MCF 10A (cell line): ENCODE measurements around the gene EIF3J. TPM values are rescaled to one million over a fixed set of nuclear protein-coding genes. Genes with fewer than 3 reads are reported as not detected.

Experiments
- Bru-seq: library from RNA; stranded (reverse); fragments of 400-500 nt; gene quantifications from one replicate; lab custom pipeline; 2021; lab: Mats Ljungman, UMichigan
- BruChase-seq, 2 experiments: library from RNA; stranded (reverse); fragments of 400-500 nt; gene quantifications; one replicate each; lab custom pipeline; 2021; lab: Mats Ljungman, UMichigan
- BruUV-seq: library from RNA; stranded (reverse); fragments of 400-500 nt; replicated peaks from 2 replicates; lab custom pipeline; 2021; lab: Mats Ljungman, UMichigan
- CTCF ChIA-PET: fragments of 300-600 bp; sonication (Branson Sonifier 250); formaldehyde crosslinking; extraction: SDS; loops from one replicate; lab custom pipeline; 2021; ENCODE audit warnings: antibody characterized with exemption, inconsistent platforms; lab: Yijun Ruan, JAX
- POLR2A ChIA-PET: fragments of 300-600, 350-650 bp; sonication (Branson Sonifier 250); formaldehyde crosslinking; extraction: SDS; loops from one replicate; lab custom pipeline; 2020; ENCODE audit warnings: antibody characterized with exemption, inconsistent platforms; lab: Yijun Ruan, JAX
- DNase-seq: peaks from one replicate; pipeline ENCODE4 v3.0.0-alpha.2; 2018; ENCODE audit not compliant: unreplicated experiment
- H3K27ac Mint-ChIP-seq: one replicate; pipeline ENCODE4 v1.8.0; 2022; ENCODE audit warnings: mild to moderate bottlenecking, low read depth, mixed read lengths; ENCODE audit not compliant: unreplicated experiment
- H3K27me3 Mint-ChIP-seq: one replicate; pipeline ENCODE4 v1.8.0; 2022; ENCODE audit warnings: mixed read lengths; ENCODE audit not compliant: insufficient read depth, unreplicated experiment
- H3K36me3 Mint-ChIP-seq: one replicate; pipeline ENCODE4 v1.8.0; 2022; ENCODE audit warnings: mild to moderate bottlenecking, moderate library complexity, mixed read lengths; ENCODE audit not compliant: insufficient read depth, unreplicated experiment
- H3K4me1 Mint-ChIP-seq: one replicate; pipeline ENCODE4 v1.8.0; 2022; ENCODE audit warnings: mixed read lengths; ENCODE audit not compliant: insufficient read depth, unreplicated experiment
- H3K4me3 Mint-ChIP-seq: one replicate; pipeline ENCODE4 v1.8.0; 2022; ENCODE audit warnings: mild to moderate bottlenecking, moderate library complexity, mixed read lengths; ENCODE audit not compliant: unreplicated experiment
- H3K9me3 Mint-ChIP-seq: one replicate; pipeline ENCODE4 v1.8.0; 2022; ENCODE audit warnings: mixed read lengths; ENCODE audit not compliant: unreplicated experiment
- CTCF ChIP-seq: fragments of 200-600 bp; IDR thresholded peaks from one replicate; pipeline ENCODE4 v1.8.0; 2022; ENCODE audit warnings: antibody characterized with exemption, mild to moderate bottlenecking; ENCODE audit not compliant: unreplicated experiment
- intact Hi-C: fragments of 100-400 bp; cut with micrococcal nuclease; formaldehyde crosslinking; loops from 2 replicates; pipeline ENCODE4 v1.14.1; 2022
- long read RNA-seq: library from polyadenylated mRNA; stranded (forward); transcript quantifications from one replicate; pipeline ENCODE4 v2.0.0, GENCODE V29; 2022
- total RNA-seq: library from RNA; stranded (reverse); gene quantifications from 2 replicates; pipeline ENCODE4 v1.2.3, GENCODE V29; 2022

Gene EIF3J
- total RNA-seq: 165 and 213 TPM in 2 replicates
- Bru-seq, nascent RNA: percentile 96 among the genes with signal in this experiment
- BruChase-seq, experiment 1, labeled RNA remaining after a 6-hour chase: percentile 96 among the genes with signal in this experiment
- BruChase-seq, experiment 2, labeled RNA remaining after a 2-hour chase: percentile 95 among the genes with signal in this experiment
- long read RNA-seq, transcript EIF3J-201 (8 exons, 2,569 nt): major isoform, 213 of 252 reads
- long read RNA-seq, partial matches to known transcripts: 19 of 252 reads
- long read RNA-seq, other reads (novel, unspliced or antisense): 18 of 252 reads

DNA sequence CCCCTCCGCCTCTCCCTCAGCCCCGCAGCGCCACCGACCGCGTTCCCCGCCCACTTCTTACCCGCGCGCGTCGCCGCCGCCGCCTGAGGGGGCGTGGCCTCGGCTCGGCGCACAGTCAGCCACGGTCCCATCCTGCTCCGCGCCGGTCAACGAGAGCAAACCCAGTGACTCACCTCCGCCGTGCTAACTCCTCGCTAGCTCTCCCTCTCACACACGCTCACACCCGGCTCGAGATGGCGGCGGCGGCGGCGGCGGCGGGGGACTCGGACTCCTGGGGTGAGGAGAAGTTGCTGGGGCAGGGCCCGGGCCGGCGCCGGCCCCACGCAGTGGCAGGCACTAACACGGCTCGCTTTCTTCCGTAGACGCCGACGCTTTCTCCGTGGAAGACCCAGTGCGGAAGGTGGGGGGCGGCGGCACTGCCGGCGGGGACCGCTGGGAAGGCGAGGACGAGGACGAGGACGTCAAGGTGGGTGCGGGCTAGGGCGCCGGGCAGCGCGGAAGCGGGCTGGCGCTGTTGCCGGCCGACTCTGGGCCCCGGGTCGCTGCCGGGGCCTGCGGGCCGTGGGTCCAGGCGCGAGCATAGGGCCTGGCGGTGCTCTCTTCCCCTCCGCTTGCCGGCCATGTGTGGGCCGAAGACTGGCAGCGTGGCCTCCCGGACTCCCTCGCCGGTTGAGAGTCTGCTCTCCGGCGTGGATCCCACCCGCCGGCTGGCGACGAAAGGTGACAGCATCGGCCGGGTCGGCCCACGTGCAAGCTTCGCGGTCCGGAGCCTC lies at the start of gene EIF3J:
EIF3J (plus strand) TSS at position 186 of the 773 bp plus-strand sequence; CDS start at position 234, 48 bp downstream.
- Mint-ChIP-seq H3K27me3 (no peaks in the 10 kb centered on the region), H3K27ac (peak within 1 kb of the TSS; percentile 97), H3K4me3 (peak within 1 kb of the TSS; percentile 82), H3K4me1 (peaks cover 34% of the 10 kb centered on the region), H3K36me3 (peaks cover 58% of the 10 kb centered on the region), H3K9me3 (no peaks in the 10 kb centered on the region)
- no TSS peak for BruUV-seq
- intact Hi-C loops: loop anchor here (1.0 kb wide), 1 partner anchor 9 kb away; no protein-coding TSS in a partner anchor
- TF ChIP-seq CTCF: no peak
- DNase-seq: peak; percentile 96
- CTCF ChIA-PET: interaction anchor here (0.6 to 1.3 kb wide), 4 partner anchors 9 to 74 kb away, joined by 3 read pairs; no protein-coding TSS in a partner anchor
- POLR2A ChIA-PET: interaction anchor here (0.6 to 3.3 kb wide), 21 partner anchors 9 to 743 kb away, joined by 3 to 36 read pairs (median 5); partner anchors contain the start of genes B2M, CTDSPL2, GOLM2 and HYPK

DNA sequence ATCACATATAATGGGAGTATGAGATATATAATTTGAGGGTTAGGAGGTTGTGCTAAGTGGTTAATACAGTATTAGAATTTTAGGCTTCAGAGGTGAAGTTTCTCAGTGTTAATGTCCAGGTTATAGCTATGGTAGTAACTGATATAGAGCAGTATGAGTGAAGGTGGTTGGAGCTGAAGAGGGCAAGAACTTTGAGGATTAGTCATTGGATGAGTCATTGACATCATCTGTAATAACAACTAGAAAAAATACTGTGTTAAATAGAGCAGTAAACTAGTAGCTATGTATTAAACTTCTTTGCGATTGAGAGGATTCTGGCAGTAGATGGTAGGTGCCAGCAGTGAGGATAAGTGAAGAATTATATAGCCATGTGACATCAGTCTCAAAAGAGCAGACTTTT lies 47.5 kb upstream of the EIF3J start:
- POLR2A ChIA-PET: interaction anchor here (1.0 to 3.1 kb wide), 4 partner anchors 9 to 61 kb away, joined by 4 to 23 read pairs (median 8); partner anchors contain the start of gene CTDSPL2
- H3K27ac Mint-ChIP-seq: peak overlapping the region; percentile 36

GRCh38 chr15:44490622-44491021 lies 46.3 kb upstream of the EIF3J start:
- intact Hi-C loops: loop anchor here (5.0 kb wide), 1 partner anchor 358 kb away; no protein-coding TSS in a partner anchor

More for the DNA sequence above, 47.5 kb upstream of the EIF3J start:
- intact Hi-C loops: loop anchor here (5.0 kb wide), 1 partner anchor 62 kb away; the partner anchor contains the start of gene CTDSPL2
- H3K36me3 Mint-ChIP-seq: peaks cover 71% of the 10 kb centered on the region
- TF ChIP-seq CTCF: no peak
- peak; percentile 70 for DNase-seq
- no peak overlapping the region for H3K4me3 Mint-ChIP-seq
- peaks cover 27% of the 10 kb centered on the region for H3K4me1 Mint-ChIP-seq
- H3K9me3 Mint-ChIP-seq: no peaks in the 10 kb centered on the region
- BruUV-seq: no TSS peak
- no peaks in the 10 kb centered on the region for H3K27me3 Mint-ChIP-seq
- CTCF ChIA-PET: interaction anchor here (0.6 to 1.2 kb wide), 4 partner anchors 12 to 1284 kb away, joined by 3 to 7 read pairs (median 4); no protein-coding TSS in a partner anchor

More at GRCh38 chr15:44490622-44491021, 46.3 kb upstream of the EIF3J start:
- DNase-seq: no peak
- H3K9me3 Mint-ChIP-seq: no peaks in the 10 kb centered on the region
- BruUV-seq: no TSS peak
- peaks cover 73% of the 10 kb centered on the region for H3K36me3 Mint-ChIP-seq
- TF ChIP-seq CTCF: no peak
- ChIA-PET POLR2A (interaction anchor here (0.9 to 3.1 kb wide), 7 partner anchors 10 to 203 kb away, joined by 3 to 23 read pairs (median 5); partner anchors contain the start of gene CTDSPL2), CTCF (interaction anchor here (0.6 to 1.2 kb wide), 6 partner anchors 9 to 63 kb away, joined by 3 to 7 read pairs (median 3); no protein-coding TSS in a partner anchor)
- H3K4me3 Mint-ChIP-seq: no peak overlapping the region
- H3K4me1 Mint-ChIP-seq: peaks cover 27% of the 10 kb centered on the region
- no peak overlapping the region for H3K27ac Mint-ChIP-seq
- H3K27me3 Mint-ChIP-seq: no peaks in the 10 kb centered on the region
